ENCODE results near the gene MYOZ2. TPM values are rescaled to one million over a fixed set of nuclear protein-coding genes. Genes with fewer than 3 reads are reported as not detected.

The MYOZ2 gene
- total RNA-seq, 1 donor from 2014 or later, result not detected

GRCh38 chr4:119099227-119099810 is 36.3 kb upstream of the MYOZ2 start:
- Mint-ChIP-seq H3K4me3 (no peak overlapping the region), H3K36me3 (no peaks in the 10 kb centered on the region), H3K27ac (no peak overlapping the region), H3K4me1 (no peaks in the 10 kb centered on the region), H3K9me3 (no peaks in the 10 kb centered on the region), H3K27me3 (ENCODE audit: insufficient read depth, low read depth) (no peaks in the 10 kb centered on the region)
- H3K4me1 ChIP-seq, result no peaks in the 10 kb centered on the region
- no peaks in the 10 kb centered on the region for H3K36me3 ChIP-seq
- no peak overlapping the region for H2AFZ ChIP-seq (replicated peaks)
- no peak overlapping the region for H3K27ac ChIP-seq
- no peaks in the 10 kb centered on the region for H3F3A ChIP-seq (ENCODE audit: low read depth)
- no peak for TF ChIP-seq CTCF (IDR thresholded peaks at IDR 0.05)
- DNase-seq (ENCODE audit: low spot score), result no peak
- H4K20me1 ChIP-seq (ENCODE audit: low read depth), result no peaks in the 10 kb centered on the region
- H3K27me3 ChIP-seq, result no peaks in the 10 kb centered on the region
- H3K79me2 ChIP-seq (ENCODE audit: low read depth), result no peaks in the 10 kb centered on the region
- H3K4me2 ChIP-seq, result no peak overlapping the region
- H3K9me3 ChIP-seq (ENCODE audit: low read depth), result no peaks in the 10 kb centered on the region
- H3K4me3 ChIP-seq, result no peak overlapping the region
- no peak overlapping the region for H3K9ac ChIP-seq

GRCh38 chr4:119100655-119101054 is 35.0 kb upstream of the MYOZ2 start:
- no peaks in the 10 kb centered on the region for H4K20me1 ChIP-seq (ENCODE audit: low read depth)
- no peak for DNase-seq (ENCODE audit: low spot score)
- TF ChIP-seq CTCF (IDR thresholded peaks at IDR 0.05) (no peak), EZH2 (IDR thresholded peaks at IDR 0.05) (no peak), EZH2phosphoT487 (IDR thresholded peaks at IDR 0.05) (no peak)

GRCh38 chr4:119103263-119103662 is 32.4 kb upstream of the MYOZ2 start:
- H3K9ac ChIP-seq, result no peak overlapping the region
- H3K9me3 ChIP-seq (ENCODE audit: low read depth), result no peaks in the 10 kb centered on the region
- Mint-ChIP-seq H3K27me3 (ENCODE audit: insufficient read depth, low read depth) (no peaks in the 10 kb centered on the region), H3K4me1 (peaks cover 3% of the 10 kb centered on the region), H3K9me3 (no peaks in the 10 kb centered on the region), H3K27ac (no peak overlapping the region), H3K36me3 (no peaks in the 10 kb centered on the region), H3K4me3 (no peak overlapping the region)
- no peak for DNase-seq (ENCODE audit: low spot score)
- no peak overlapping the region for H2AFZ ChIP-seq (replicated peaks)
- H4K20me1 ChIP-seq (ENCODE audit: low read depth), result no peaks in the 10 kb centered on the region
- no peak for TF ChIP-seq EZH2phosphoT487 (IDR thresholded peaks at IDR 0.05)
- H3K4me2 ChIP-seq, result no peak overlapping the region
- H3K36me3 ChIP-seq, result no peaks in the 10 kb centered on the region
- no peaks in the 10 kb centered on the region for H3K4me1 ChIP-seq
- no peak overlapping the region for H3K4me3 ChIP-seq
- no peaks in the 10 kb centered on the region for H3K79me2 ChIP-seq (ENCODE audit: low read depth)
- no peak overlapping the region for H3K27ac ChIP-seq
- H3F3A ChIP-seq (ENCODE audit: low read depth), result no peaks in the 10 kb centered on the region
- H3K27me3 ChIP-seq, result no peaks in the 10 kb centered on the region

More at GRCh38 chr4:119100655-119101054, 35.0 kb upstream of the MYOZ2 start:
- Histone ChIP-seq H3K36me3 (no peaks in the 10 kb centered on the region), H3K79me2 (ENCODE audit: low read depth) (no peaks in the 10 kb centered on the region), H3K4me3 (no peak overlapping the region), H3K4me2 (no peak overlapping the region), H3K4me1 (no peaks in the 10 kb centered on the region), H3K9me3 (ENCODE audit: low read depth) (no peaks in the 10 kb centered on the region), H3K27me3 (no peaks in the 10 kb centered on the region), H3F3A (ENCODE audit: low read depth) (no peaks in the 10 kb centered on the region), H3K27ac (no peak overlapping the region), H3K9ac (no peak overlapping the region), H2AFZ (replicated peaks) (no peak overlapping the region)
- H3K9me3 Mint-ChIP-seq, result no peaks in the 10 kb centered on the region
- H3K27ac Mint-ChIP-seq, result no peak overlapping the region
- no peaks in the 10 kb centered on the region for H3K27me3 Mint-ChIP-seq (ENCODE audit: insufficient read depth, low read depth)
- H3K36me3 Mint-ChIP-seq, result no peaks in the 10 kb centered on the region
- no peaks in the 10 kb centered on the region for H3K4me1 Mint-ChIP-seq
- no peak overlapping the region for H3K4me3 Mint-ChIP-seq

- H3F3A ChIP-seq (ENCODE audit: low read depth), result no peaks in the 10 kb centered on the region
- no peaks in the 10 kb centered on the region for H4K20me1 ChIP-seq (ENCODE audit: low read depth)
- no peak for TF ChIP-seq EZH2phosphoT487 (IDR thresholded peaks at IDR 0.05)
These were observed 30.9 kb upstream of the MYOZ2 start for GRCh38 chr4:119104644-119105273.

More at GRCh38 chr4:119104644-119105273, 30.9 kb upstream of the MYOZ2 start:
- Mint-ChIP-seq H3K36me3 (no peaks in the 10 kb centered on the region), H3K4me1 (peaks cover 3% of the 10 kb centered on the region), H3K9me3 (no peaks in the 10 kb centered on the region), H3K4me3 (no peak overlapping the region), H3K27ac (no peak overlapping the region), H3K27me3 (ENCODE audit: insufficient read depth, low read depth) (no peaks in the 10 kb centered on the region)
- no peak overlapping the region for H2AFZ ChIP-seq (replicated peaks)
- H3K9ac ChIP-seq, result no peak overlapping the region
- H3K4me1 ChIP-seq, result no peaks in the 10 kb centered on the region
- DNase-seq (ENCODE audit: low spot score), result no peak
- H3K27me3 ChIP-seq, result no peaks in the 10 kb centered on the region
- no peak overlapping the region for H3K27ac ChIP-seq
- no peaks in the 10 kb centered on the region for H3K36me3 ChIP-seq
- no peak overlapping the region for H3K4me2 ChIP-seq
- H3K79me2 ChIP-seq (ENCODE audit: low read depth), result no peaks in the 10 kb centered on the region
- H3K4me3 ChIP-seq, result no peak overlapping the region
- no peaks in the 10 kb centered on the region for H3K9me3 ChIP-seq (ENCODE audit: low read depth)
